ENCODE measurements around the gene GNAS. TPM values are rescaled to one million over a fixed set of nuclear protein-coding genes. Genes with fewer than 3 reads are reported as not detected.

GNAS gene
- total RNA-seq, 1 donor from 2014 or later: 875 TPM

DNA sequence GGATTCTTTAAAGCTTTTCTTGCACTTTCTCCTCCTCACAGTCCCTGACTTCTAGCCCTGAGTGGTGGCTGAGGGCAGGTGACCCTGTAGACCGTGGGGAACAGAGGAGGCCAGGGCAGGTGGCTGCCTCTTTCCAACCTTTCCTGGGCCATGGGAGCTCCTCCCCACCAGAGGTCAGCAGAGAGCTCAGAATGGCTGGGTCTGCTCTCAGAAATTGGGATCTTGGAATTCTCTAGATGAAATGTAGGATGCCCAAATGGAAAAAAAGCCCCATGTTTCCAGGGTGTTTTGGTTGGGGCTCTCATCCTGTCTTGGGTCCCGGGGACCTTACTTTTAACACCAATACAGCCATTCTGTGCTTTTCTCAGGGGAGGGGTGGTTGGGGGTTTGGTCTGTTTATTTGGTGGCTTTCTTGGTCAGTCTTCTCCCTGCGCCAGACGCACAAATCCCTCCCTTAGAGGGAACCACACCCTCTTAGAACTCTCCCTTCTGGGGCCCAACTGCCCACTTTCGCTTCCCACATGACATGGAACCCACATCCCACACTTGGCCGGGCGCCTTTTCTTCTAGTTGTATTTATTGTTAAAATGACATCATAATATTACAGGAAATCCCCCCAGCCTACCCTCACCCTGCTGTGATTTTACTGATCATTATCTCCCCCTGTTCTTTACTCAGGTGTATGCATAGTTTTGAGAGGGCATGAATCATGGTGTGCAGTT is 17.9 kb downstream of the GNAS start:
- Histone ChIP-seq H3K27ac (no peak overlapping the region), H3K36me3 (no peaks in the 10 kb centered on the region), H3K27me3 (no peaks in the 10 kb centered on the region), H3K9me3 (no peaks in the 10 kb centered on the region), H3K4me3 (no peak overlapping the region), H3K4me1 (peaks cover 5% of the 10 kb centered on the region)
- DNase-seq (ENCODE audit: extremely low spot score in 2 of 2): peak in 1 of 2 donors; percentile 74
- intact Hi-C loops (cut with DNase I): no loop called here
- TF ChIP-seq CTCF (IDR thresholded peaks at IDR 0.05): peak; percentile 76 to 80 (median 76)
- no peak for TF ChIP-seq POLR2A (IDR thresholded peaks at IDR 0.05)
- peak in 1 of 2 donors; percentile 17 for TF ChIP-seq POLR2AphosphoS5 (IDR thresholded peaks at IDR 0.05; ENCODE audit: insufficient read depth in 1 of 2, low read depth in 1 of 2)

- H3K9me3 ChIP-seq: no peaks in the 10 kb centered on the region
- TF ChIP-seq POLR2A (IDR thresholded peaks at IDR 0.05) (no peak), POLR2AphosphoS5 (IDR thresholded peaks at IDR 0.05; ENCODE audit: insufficient read depth in 1 of 2, low read depth in 1 of 2) (no peak), CTCF (IDR thresholded peaks at IDR 0.05) (no peak)
- H3K36me3 ChIP-seq: no peaks in the 10 kb centered on the region
- peaks cover 5% of the 10 kb centered on the region for H3K4me1 ChIP-seq
- H3K4me3 ChIP-seq: no peak overlapping the region
- DNase-seq (ENCODE audit: extremely low spot score in 2 of 2): no peak
- no peak overlapping the region for H3K27ac ChIP-seq
- intact Hi-C loops (cut with DNase I): no loop called here
- no peaks in the 10 kb centered on the region for H3K27me3 ChIP-seq
Observed at GRCh38 chr20:58871533-58872102, 19.1 kb downstream of the GNAS start.

DNA sequence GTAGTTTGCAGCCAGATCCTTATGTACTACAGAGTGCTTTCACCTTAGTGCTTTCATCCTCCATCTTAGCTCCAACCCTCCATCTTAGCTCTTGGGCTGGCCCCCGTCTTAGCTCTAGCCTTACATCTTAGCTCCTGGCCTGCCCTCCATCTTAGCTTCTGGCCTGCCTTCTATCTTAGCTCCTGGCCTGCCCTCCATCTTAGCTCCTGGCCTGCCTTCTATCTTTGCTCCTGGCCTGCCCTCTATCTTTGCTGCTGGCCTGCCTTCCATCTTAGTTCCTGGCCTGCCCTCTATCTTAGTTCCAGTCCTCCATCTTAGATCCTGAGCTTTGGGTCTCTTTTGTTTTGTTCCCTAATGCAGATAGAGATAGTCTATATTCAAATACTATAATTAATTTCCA is 22.0 kb downstream of the GNAS start:
- TF ChIP-seq POLR2AphosphoS5 (IDR thresholded peaks at IDR 0.05; ENCODE audit: insufficient read depth in 1 of 2, low read depth in 1 of 2): no peak
- no peak for TF ChIP-seq CTCF (IDR thresholded peaks at IDR 0.05)
- no peak for TF ChIP-seq POLR2A (IDR thresholded peaks at IDR 0.05)
- no peak overlapping the region for H3K4me3 ChIP-seq
- no peaks in the 10 kb centered on the region for H3K9me3 ChIP-seq
- peak in 1 of 2 donors; percentile 18 for DNase-seq (ENCODE audit: extremely low spot score in 2 of 2)
- no peak overlapping the region for H3K27ac ChIP-seq
- no peaks in the 10 kb centered on the region for H3K4me1 ChIP-seq
- no peaks in the 10 kb centered on the region for H3K36me3 ChIP-seq
- intact Hi-C loops (cut with DNase I): no loop called here
- no peaks in the 10 kb centered on the region for H3K27me3 ChIP-seq

GRCh38 chr20:58875111-58875510 is 22.6 kb downstream of the GNAS start:
- DNase-seq (ENCODE audit: extremely low spot score in 2 of 2): peak; percentile 6 to 34
- intact Hi-C loops (cut with DNase I): no loop called here
- Histone ChIP-seq H3K4me3 (no peak overlapping the region), H3K36me3 (no peaks in the 10 kb centered on the region), H3K4me1 (no peaks in the 10 kb centered on the region), H3K9me3 (no peaks in the 10 kb centered on the region), H3K27ac (no peak overlapping the region), H3K27me3 (no peaks in the 10 kb centered on the region)
- TF ChIP-seq CTCF (IDR thresholded peaks at IDR 0.05) (no peak), POLR2AphosphoS5 (IDR thresholded peaks at IDR 0.05; ENCODE audit: insufficient read depth in 1 of 2, low read depth in 1 of 2) (no peak), POLR2A (IDR thresholded peaks at IDR 0.05) (no peak)

DNA sequence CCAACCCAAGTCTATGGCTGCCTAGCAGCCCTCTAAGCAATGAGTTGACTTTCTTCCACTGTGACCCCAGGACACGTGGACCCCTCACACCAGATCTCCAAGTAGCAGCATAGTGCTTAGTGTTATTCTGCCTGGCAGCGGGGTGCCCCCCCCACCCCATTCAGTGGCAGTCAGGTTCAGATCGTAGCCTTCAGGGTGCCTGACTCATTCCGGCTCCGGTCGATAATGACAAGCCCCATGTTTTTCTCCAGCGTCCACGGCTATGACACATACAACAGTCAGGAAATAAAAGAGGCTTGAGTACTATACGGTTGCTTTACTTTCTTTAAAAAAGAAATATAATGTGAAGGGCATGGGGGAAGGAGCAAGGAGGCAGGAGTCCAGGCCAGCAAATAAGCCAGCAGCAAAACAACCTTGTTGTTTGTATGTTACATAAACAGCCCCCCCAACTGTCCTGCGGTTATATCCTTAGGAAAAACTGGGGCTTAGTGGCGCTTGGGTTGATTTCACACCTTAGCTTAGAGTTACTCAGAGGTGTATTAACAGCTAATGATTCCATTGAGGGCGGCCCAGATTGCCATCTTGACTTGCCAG is 23.1 kb downstream of the GNAS start:
- no peaks in the 10 kb centered on the region for H3K9me3 ChIP-seq
- H3K4me1 ChIP-seq: no peaks in the 10 kb centered on the region
- peak; percentile 7 to 42 for DNase-seq (ENCODE audit: extremely low spot score in 2 of 2)
- no peak overlapping the region for H3K27ac ChIP-seq
- no peaks in the 10 kb centered on the region for H3K36me3 ChIP-seq
- TF ChIP-seq CTCF (IDR thresholded peaks at IDR 0.05) (no peak), POLR2AphosphoS5 (IDR thresholded peaks at IDR 0.05; ENCODE audit: insufficient read depth in 1 of 2, low read depth in 1 of 2) (no peak), POLR2A (IDR thresholded peaks at IDR 0.05) (no peak)
- H3K4me3 ChIP-seq: no peak overlapping the region
- H3K27me3 ChIP-seq: no peaks in the 10 kb centered on the region
- intact Hi-C loops (cut with DNase I): no loop called here

All from vagina (tissue), 2 donors.